ENCODE measurements around the gene LSM12.

GRCh38 chr17:44053125-44053872 is 13.2 kb downstream of the LSM12 start:
- TF ChIP-seq CTCF (IDR thresholded peaks at IDR 0.05; ENCODE audit: low read length) (no peak), EZH2 (optimal IDR thresholded peaks at IDR 0.05; ENCODE audit: low read depth, low read length) (no peak)
